Superior temporal gyrus (tissue), 1 donor: ENCODE results near the gene FRMD4A.

Experiments used
- DNase-seq: peaks from one replicate; pipeline ENCODE4 v3.0.0-alpha.2; 2016; ENCODE audit errors: extremely low spot score

Gene FRMD4A

GRCh38 chr10:13678101-13678843 is 652.5 kb downstream of the FRMD4A start:
- no peak for DNase-seq

- no peak for DNase-seq
These were observed 655.8 kb downstream of the FRMD4A start for GRCh38 chr10:13674645-13675588.

GRCh38 chr10:13673156-13673555 is 657.6 kb downstream of the FRMD4A start:
- DNase-seq = no peak

- no peak for DNase-seq
These were observed 658.2 kb downstream of the FRMD4A start for GRCh38 chr10:13672548-13672947.

- no peak for DNase-seq
These were observed 658.8 kb downstream of the FRMD4A start for GRCh38 chr10:13671904-13672303.

GRCh38 chr10:13670311-13670710 is 660.4 kb downstream of the FRMD4A start:
- no peak for DNase-seq

- DNase-seq = no peak
These were observed 660.8 kb downstream of the FRMD4A start for GRCh38 chr10:13669901-13670300.

- DNase-seq = no peak
These were observed 661.4 kb downstream of the FRMD4A start for GRCh38 chr10:13669182-13669855.

GRCh38 chr10:13668126-13668525 is 662.6 kb downstream of the FRMD4A start:
- DNase-seq = peak; percentile 40

- no peak for DNase-seq
These were observed 665.0 kb downstream of the FRMD4A start for GRCh38 chr10:13665516-13666262.

- DNase-seq = no peak
These were observed 669.5 kb downstream of the FRMD4A start for GRCh38 chr10:13661256-13661655.

- no peak for DNase-seq
These were observed 670.2 kb downstream of the FRMD4A start for GRCh38 chr10:13660551-13660920.

GRCh38 chr10:13659887-13660550 is 670.7 kb downstream of the FRMD4A start:
- peak; percentile 90 for DNase-seq

GRCh38 chr10:13658871-13659685 is 671.6 kb downstream of the FRMD4A start:
- DNase-seq = no peak

- DNase-seq = no peak
These were observed 672.5 kb downstream of the FRMD4A start for GRCh38 chr10:13658264-13658663.

- no peak for DNase-seq
These were observed 673.5 kb downstream of the FRMD4A start for GRCh38 chr10:13657101-13657680.

- no peak for DNase-seq
These were observed 674.2 kb downstream of the FRMD4A start for GRCh38 chr10:13656337-13657100.

- DNase-seq = no peak
These were observed 675.9 kb downstream of the FRMD4A start for GRCh38 chr10:13654846-13655245.
